Right lobe of liver (tissue), 4 donors: ENCODE measurements around the gene GRK7.

Source experiments
- CTCF ChIP-seq, 4 donors: fragments of 200-600 bp in 3 of 4; fragments of 450-650 bp in 1 of 4; IDR thresholded peaks; one replicate each; pipeline versions ENCODE4 v1.5.1 to v1.8.0; 2016 to 2022; ENCODE audit warnings: antibody characterized with exemption in 4 of 4, mild to moderate bottlenecking in 2 of 4
- POLR2A ChIP-seq: fragments of 450-650 bp; IDR thresholded peaks from one replicate; pipeline ENCODE4 v1.6.1; 2017; ENCODE audit warnings: antibody characterized with exemption, mild to moderate bottlenecking
- donor health status: DM: no; HTN: no; CAD: no.
- donor health status: DM: no; HTN: no; CAD: no.
- donor health status: DM: no; HTN: yes; CAD: no.

GRCh38 chr3:141796889-141797781 is 33.9 kb downstream of the GRK7 start:
- no peak for TF ChIP-seq CTCF (IDR thresholded peaks at IDR 0.05)
- no peak for TF ChIP-seq POLR2A
